Activated naive CD8-positive, alpha-beta T cell (primary cell): ENCODE results near the gene AP1M1.

Source experiments
- H3K27ac Mint-ChIP-seq: one replicate; pipeline ENCODE4 v1.8.0; 2021; ENCODE audit warnings: mixed read lengths
- H3K27me3 Mint-ChIP-seq: one replicate; pipeline ENCODE4 v1.8.0; 2021; ENCODE audit warnings: mixed read lengths
- H3K36me3 Mint-ChIP-seq: one replicate; pipeline ENCODE4 v1.8.0; 2021; ENCODE audit warnings: mixed read lengths
- H3K4me1 Mint-ChIP-seq: one replicate; pipeline ENCODE4 v1.8.0; 2021; ENCODE audit warnings: low read depth, mixed read lengths
- H3K4me3 Mint-ChIP-seq: one replicate; pipeline ENCODE4 v1.8.0; 2021; ENCODE audit warnings: mild to moderate bottlenecking, mixed read lengths
- H3K9me3 Mint-ChIP-seq: one replicate; pipeline ENCODE4 v1.8.0; 2021; ENCODE audit warnings: low read depth, mixed read lengths

The AP1M1 gene

DNA sequence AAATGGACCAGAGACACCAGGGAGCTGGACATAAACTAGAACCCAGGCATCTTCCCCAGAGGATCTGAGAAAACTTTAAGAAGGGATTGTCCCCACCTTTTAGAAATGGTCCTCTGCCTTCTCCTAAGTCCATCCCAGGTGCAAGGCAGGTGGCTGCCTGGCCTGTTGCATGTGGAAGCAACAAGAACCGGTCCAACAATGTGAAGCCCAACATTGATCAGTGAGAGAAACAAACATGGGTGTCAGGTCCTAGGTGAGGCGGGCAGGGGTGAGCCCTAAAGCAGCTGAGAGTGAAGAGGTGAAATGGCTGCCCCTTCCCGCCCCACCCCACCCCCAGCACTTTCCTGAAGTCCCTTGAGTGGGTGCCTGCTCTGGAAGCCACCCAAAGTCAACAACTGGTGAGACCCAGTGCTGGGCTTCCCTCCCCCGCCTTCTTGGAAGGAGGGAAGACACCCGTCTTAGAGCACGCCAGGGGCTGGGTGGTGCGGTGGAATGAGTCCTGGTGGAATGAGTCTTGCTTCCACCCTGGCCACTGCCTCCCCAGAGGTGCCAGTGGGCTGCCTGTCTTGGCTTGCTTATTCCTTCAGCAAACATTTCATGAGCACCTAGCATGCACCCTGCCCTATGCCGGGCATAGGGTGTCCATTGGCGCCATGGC, 1.7 kb downstream of the AP1M1 start:
- Mint-ChIP-seq H3K9me3 (no peaks in the 10 kb centered on the region), H3K36me3 (peaks cover 10% of the 10 kb centered on the region), H3K27ac (peak overlapping the region; percentile 89), H3K27me3 (no peaks in the 10 kb centered on the region), H3K4me1 (peaks cover 55% of the 10 kb centered on the region), H3K4me3 (peak overlapping the region; percentile 93)

DNA sequence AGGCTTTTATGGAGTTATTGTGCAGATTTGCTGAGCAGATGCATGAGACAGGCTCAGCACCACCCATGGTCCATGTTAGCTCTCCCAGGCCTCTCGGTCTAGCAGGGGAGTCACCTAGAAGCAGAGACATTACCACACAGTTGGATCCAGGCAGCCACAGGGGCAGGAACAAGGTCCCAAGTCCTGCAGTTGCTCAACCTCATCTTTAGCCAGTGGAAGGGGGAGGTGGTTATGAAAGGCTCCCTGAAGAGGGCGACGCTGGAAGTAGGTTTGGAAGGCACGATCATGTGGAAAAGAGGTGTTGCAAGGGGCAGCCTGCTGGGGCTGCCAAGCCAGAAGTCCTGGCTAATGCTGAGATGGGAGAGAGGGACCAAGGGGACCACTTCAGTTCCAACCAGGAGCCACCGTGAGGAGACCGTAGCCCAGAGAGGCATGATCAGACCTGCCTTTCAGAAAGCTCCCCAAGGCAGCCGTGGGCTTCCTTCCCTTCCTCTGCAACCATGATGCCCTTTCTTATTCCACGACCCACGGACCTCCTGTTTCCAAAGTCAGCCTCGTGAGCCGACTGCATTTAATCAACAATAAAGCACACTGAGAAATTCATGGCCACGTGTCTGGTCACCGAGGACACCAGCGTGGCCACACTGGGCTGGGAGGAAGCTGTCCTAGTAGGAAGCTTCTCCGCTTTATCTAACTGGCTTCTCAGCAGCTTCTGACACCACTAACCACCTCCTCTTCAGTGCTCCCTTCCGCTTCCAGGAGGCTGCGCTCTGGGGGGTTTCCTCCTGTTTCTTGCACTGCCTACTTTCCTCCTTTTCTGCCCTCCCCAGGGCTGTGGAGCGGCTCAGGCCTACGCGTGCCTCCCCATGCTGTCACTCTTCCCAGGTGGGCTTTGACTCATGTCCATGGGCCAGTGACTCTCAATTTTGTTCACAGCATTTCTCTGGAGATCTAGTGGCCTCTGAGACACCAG, 2.6 kb downstream of the AP1M1 start:
- peaks cover 10% of the 10 kb centered on the region for H3K36me3 Mint-ChIP-seq
- H3K4me1 Mint-ChIP-seq, result peaks cover 58% of the 10 kb centered on the region
- H3K27ac Mint-ChIP-seq, result peak overlapping the region; percentile 89
- H3K9me3 Mint-ChIP-seq, result no peaks in the 10 kb centered on the region
- H3K27me3 Mint-ChIP-seq, result no peaks in the 10 kb centered on the region
- peak overlapping the region; percentile 82 for H3K4me3 Mint-ChIP-seq

DNA sequence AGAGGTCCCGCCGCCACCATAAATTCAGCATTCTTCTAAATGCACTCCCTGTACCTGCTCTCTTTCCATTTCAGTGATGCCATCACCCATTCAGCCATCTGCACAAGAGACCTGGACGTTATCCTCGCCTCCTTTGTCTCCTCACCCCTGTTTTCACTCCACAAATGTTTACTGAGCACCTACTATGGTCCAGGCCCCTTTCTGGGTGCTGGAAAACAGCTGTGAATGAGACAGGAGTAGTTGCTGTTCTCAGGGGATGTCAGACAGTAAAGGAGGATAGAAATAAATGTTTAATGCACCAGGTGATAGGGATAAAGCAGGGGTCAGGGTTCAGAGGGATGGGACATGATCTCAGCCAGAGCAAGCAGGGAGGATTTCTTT, 3.3 kb downstream of the AP1M1 start:
- Mint-ChIP-seq H3K27ac (peak overlapping the region; percentile 89), H3K27me3 (no peaks in the 10 kb centered on the region), H3K4me1 (peaks cover 59% of the 10 kb centered on the region), H3K36me3 (peaks cover 10% of the 10 kb centered on the region), H3K9me3 (no peaks in the 10 kb centered on the region), H3K4me3 (peak overlapping the region; percentile 82)

DNA sequence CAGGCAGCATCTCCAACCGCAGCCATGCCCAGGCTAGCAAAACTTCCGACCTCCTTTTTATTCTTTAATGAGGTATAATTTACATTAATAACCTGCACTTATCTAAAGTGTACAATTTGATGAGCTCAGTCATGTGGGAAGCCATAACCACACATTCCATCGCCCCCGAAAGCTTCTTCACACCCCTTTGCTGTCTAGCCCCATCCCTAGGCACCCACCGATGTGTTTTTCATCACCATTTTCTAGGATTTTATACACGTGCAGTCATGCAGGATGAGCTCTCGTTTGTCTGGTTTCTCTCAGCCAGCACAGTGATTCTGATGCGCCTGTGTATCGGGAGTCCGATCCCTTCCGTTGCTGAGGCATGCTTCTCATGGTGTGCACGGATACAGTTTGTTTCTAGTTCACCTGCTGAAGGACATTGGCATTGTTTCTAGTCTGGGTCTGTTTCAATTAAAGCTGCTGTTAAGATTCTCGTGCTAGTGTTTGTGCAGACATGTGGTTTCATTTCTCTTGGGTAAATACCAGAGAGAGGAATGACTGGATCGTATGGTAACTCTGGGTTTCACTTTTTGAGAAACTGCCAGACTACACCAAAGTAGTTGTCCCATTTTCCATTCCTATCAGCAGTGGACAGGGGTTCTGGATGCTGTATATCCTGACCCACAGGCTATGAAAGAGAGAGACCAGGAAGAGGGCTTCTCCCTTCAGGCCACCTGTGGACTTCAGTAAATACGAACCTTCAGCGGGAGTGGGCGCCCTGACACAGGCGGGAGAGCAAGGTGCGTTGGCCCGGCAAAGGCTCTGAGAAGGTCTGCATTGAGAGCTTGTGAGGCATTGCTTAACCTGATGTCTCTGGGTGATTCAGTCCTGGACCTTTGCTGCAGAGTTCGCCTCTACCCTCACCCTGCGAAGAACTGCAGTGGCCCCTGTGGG, 4.9 kb downstream of the AP1M1 start:
- Mint-ChIP-seq H3K4me3 (peak overlapping the region; percentile 60), H3K27ac (peak overlapping the region; percentile 93), H3K27me3 (no peaks in the 10 kb centered on the region), H3K36me3 (peaks cover 12% of the 10 kb centered on the region), H3K4me1 (peaks cover 68% of the 10 kb centered on the region), H3K9me3 (no peaks in the 10 kb centered on the region)

DNA sequence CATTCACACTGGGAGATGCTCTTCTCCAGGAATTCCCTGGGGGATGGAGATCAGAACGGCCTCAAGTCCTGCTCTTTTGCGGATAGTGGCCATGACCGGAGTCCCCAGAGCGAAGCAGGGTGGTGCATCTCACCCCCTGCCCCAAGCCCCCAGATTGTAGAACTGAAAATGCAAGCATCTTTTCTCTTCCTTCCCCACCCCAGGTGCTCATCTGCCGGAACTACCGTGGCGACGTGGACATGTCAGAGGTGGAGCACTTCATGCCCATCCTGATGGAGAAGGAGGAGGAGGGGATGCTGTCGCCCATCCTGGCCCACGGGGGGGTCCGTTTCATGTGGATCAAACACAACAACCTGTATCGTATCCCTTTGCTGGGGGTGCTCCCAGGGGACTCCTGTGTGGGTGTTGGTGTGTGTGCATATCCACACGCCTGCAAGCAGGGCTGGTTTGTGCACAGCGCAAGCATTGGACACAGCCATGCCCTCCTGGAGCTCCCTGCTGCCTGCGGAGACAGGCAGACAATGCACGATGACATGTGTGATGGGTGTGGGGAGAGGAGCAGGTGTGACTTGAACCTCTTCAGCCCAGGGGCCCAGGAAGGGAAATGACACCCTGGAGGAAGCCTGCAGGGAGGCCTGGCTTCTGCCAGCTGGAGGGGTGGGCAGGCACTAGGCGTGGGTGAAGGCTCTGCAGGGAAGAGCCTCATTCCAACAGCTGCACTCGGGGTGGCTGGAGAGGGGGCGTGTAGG, 5.7 kb downstream of the AP1M1 start:
- Mint-ChIP-seq H3K36me3 (peaks cover 14% of the 10 kb centered on the region), H3K27ac (peak overlapping the region; percentile 93), H3K9me3 (no peaks in the 10 kb centered on the region), H3K4me1 (peaks cover 75% of the 10 kb centered on the region), H3K4me3 (no peak overlapping the region), H3K27me3 (no peaks in the 10 kb centered on the region)

DNA sequence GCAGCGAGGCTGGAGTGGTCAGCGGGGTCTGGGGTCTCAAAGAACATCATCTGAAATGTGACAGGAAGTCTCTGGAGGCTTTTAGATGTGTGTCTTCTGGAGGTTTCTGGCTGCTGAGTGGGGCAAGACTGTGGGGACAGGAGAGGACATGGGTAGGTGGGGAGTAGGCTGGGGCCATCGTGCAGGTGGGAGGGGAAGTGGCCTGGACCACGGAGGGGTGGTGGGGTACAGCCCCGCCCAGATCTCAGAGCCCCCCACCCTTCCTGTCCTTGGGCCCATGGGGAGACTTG, 6.2 kb downstream of the AP1M1 start:
- peak overlapping the region; percentile 73 for H3K27ac Mint-ChIP-seq
- no peak overlapping the region for H3K4me3 Mint-ChIP-seq
- H3K36me3 Mint-ChIP-seq, result peaks cover 14% of the 10 kb centered on the region
- no peaks in the 10 kb centered on the region for H3K27me3 Mint-ChIP-seq
- peaks cover 76% of the 10 kb centered on the region for H3K4me1 Mint-ChIP-seq
- no peaks in the 10 kb centered on the region for H3K9me3 Mint-ChIP-seq

DNA sequence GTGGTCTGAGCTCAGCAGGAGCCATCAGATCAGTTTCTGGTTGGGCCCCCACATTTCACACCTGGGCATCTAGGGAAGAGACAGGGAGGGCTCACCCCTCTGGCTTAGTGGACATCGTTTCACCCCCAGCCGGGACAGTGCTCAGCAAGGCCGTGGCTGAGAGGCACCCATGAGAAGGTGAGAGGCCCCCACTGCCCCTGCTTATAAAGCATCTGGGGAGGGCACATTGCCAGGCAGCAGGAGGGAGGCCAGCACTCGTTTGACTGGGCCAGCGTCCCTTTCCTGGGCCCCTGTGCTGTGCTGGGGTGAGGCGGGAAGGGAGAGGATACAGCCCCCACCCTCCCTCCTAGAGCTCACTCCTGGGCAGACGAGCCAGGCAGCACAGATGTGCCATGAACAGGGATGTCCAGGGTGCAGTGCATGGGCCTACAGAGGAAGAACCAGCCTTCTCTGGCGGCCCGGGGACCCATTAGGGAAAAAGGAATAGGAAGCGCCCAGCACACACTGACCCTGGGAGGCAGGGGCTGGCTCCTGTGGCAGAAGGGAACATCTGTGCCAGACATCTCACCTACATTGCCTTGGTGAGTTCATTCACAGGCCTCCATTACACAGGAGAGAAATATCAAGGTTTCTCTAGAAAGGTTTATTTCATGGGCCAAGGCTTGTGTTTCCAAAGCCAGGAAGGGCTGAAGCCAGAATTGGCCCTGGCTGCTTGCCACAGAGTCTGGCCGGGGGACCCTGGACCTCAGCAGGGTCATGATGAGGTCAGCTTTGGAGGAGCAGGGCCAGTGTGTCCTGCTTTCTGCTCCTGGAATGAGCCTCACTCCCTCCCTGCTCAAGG, 7.7 kb downstream of the AP1M1 start:
- H3K27ac Mint-ChIP-seq, result no peak overlapping the region
- no peaks in the 10 kb centered on the region for H3K9me3 Mint-ChIP-seq
- H3K27me3 Mint-ChIP-seq, result no peaks in the 10 kb centered on the region
- H3K36me3 Mint-ChIP-seq, result peaks cover 23% of the 10 kb centered on the region
- H3K4me3 Mint-ChIP-seq, result no peak overlapping the region
- peaks cover 78% of the 10 kb centered on the region for H3K4me1 Mint-ChIP-seq

DNA sequence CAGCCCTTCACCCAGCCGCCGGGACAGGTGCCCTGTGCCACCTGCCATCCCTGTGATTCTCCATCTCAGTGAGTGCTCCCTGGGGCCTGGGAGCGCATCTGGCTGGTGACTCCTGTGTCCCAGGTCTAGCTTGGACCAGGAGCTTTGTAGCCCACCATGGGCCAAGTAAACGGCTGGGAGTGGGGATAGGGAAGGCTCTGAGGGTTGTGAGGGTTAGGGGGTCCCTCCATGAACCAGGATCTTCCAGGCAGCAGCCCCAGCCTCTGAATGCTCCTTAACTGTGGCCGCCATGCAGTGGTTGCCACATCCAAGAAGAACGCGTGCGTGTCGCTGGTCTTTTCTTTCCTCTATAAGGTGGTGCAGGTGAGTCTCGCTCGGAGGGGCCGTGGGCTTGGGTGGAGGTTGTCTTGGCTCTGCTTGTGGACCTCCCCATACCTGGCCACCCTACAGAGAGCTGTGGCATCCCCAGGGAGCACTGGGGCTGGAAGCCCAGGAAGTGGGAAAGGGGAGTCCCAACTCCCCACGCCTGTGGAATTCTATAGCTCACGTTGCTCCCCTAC, 8.4 kb downstream of the AP1M1 start:
- Mint-ChIP-seq H3K4me3 (peak overlapping the region; percentile 42), H3K4me1 (peaks cover 76% of the 10 kb centered on the region), H3K27ac (peak overlapping the region; percentile 96), H3K27me3 (no peaks in the 10 kb centered on the region), H3K36me3 (peaks cover 24% of the 10 kb centered on the region), H3K9me3 (no peaks in the 10 kb centered on the region)

DNA sequence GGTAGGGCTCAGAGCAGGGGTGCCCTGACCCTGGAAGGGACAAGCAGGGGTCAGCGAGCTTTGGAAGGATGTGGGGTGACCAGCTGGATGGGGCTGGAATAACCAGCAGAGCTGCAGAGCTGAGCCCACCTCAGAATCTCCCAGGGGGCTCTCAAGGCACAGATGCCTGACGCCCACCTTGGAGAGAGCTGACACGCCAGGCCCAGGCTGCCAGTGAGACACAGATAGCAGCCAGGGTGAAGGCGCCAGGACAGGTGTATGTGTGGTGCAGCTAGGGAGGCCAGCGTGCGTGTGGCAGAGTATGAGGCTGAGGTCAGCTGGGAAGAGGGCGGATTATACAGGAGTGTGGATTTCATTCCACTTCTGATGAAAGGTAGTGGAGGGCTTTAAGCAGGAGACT, 8.9 kb downstream of the AP1M1 start:
- H3K4me1 Mint-ChIP-seq, result peaks cover 78% of the 10 kb centered on the region
- H3K36me3 Mint-ChIP-seq, result peaks cover 26% of the 10 kb centered on the region
- peak overlapping the region; percentile 96 for H3K27ac Mint-ChIP-seq
- no peaks in the 10 kb centered on the region for H3K27me3 Mint-ChIP-seq
- no peaks in the 10 kb centered on the region for H3K9me3 Mint-ChIP-seq
- peak overlapping the region; percentile 77 for H3K4me3 Mint-ChIP-seq

DNA sequence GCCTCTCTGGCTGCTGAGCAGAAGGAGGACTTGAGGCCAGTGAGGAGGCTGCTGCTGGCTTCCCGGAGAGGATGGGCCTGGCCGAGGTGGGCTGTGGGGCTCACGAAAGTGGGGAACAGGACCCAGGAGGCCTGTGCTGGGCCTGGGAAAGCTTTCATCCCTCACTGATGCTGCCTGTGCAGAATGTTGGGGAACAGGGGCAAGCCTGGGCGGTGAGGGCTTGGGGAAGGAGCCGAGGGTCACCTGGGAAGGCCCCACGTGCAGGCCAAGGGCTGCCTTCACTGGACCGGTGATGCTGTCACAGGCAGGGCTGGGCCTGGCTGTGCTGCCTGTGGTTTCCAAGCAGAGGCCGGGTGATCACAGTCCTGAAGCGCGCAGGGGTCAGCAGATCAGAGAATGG, 9.4 kb downstream of the AP1M1 start:
- H3K9me3 Mint-ChIP-seq, result no peaks in the 10 kb centered on the region
- H3K4me3 Mint-ChIP-seq, result peak overlapping the region; percentile 84
- peaks cover 79% of the 10 kb centered on the region for H3K4me1 Mint-ChIP-seq
- H3K36me3 Mint-ChIP-seq, result peaks cover 30% of the 10 kb centered on the region
- peak overlapping the region; percentile 96 for H3K27ac Mint-ChIP-seq
- no peaks in the 10 kb centered on the region for H3K27me3 Mint-ChIP-seq

DNA sequence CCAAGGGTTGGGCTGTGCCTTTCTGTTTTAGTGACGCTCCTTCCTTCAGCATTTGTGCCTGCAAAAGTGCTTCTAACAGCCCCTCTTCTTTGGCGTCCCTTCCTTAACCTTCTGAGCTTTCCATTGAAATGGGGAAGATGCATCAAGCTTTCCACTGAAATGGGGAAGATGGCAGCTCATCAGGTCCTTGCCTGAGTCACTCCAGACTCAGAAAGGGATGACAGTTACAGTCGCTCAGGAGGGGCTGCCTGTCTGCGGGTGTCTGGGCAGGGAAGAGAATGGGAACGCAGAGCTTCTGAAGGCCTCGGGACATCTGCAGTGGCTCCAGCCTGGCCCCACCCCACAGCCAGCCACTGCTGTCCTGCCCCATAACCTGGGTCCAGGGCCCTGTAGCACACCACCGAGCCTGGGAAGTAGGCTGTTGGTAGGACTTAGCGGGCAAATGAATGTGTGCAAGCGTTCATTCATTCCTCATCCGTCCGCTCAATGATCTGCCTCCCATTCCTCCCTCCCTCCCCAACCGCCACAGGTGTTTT, 9.8 kb downstream of the AP1M1 start:
- no peaks in the 10 kb centered on the region for H3K27me3 Mint-ChIP-seq
- H3K4me1 Mint-ChIP-seq, result peaks cover 80% of the 10 kb centered on the region
- peaks cover 31% of the 10 kb centered on the region for H3K36me3 Mint-ChIP-seq
- H3K27ac Mint-ChIP-seq, result peak overlapping the region; percentile 87
- peak overlapping the region; percentile 84 for H3K4me3 Mint-ChIP-seq
- no peaks in the 10 kb centered on the region for H3K9me3 Mint-ChIP-seq

DNA sequence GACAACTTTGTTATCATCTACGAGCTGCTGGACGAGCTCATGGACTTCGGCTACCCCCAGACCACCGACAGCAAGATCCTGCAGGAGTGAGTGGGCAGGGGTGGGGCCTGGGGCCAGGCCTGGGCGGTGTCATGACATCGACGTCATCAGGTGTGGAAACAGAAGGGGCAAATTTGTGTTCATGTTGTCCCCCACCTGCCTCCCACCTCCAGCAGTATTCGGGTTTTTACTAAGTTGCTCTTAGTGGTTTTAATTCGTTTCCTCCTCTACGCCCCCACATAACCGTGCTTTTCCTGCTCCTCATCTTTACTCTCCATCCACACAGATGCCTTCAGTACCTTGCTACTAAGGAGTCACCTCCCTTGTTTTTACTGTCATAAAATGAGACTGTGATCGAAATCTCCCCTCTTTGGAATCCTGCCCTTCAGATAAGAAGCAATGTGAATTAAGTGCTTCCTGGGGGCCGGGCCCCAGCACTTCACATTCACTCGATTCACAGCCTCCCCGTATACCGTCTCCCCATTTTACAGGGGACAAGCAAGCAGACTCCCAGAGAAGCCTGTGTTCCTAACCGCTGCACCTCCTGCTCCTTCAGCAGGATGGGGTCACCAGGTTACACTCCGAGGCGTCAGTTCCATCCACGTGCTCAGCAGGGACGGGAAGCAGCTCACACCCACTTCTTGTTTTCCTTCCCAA, 10.5 kb downstream of the AP1M1 start:
- Mint-ChIP-seq H3K27me3 (no peaks in the 10 kb centered on the region), H3K27ac (peak overlapping the region; percentile 87), H3K4me3 (peak overlapping the region; percentile 84), H3K4me1 (peaks cover 80% of the 10 kb centered on the region), H3K36me3 (peaks cover 28% of the 10 kb centered on the region), H3K9me3 (no peaks in the 10 kb centered on the region)
